Thyroid gland (tissue), 4 donors: ENCODE results near the gene L3MBTL2.

Source experiments
- POLR2A ChIP-seq, 2 donors: fragments of 450-650 bp; IDR thresholded peaks; one replicate each; pipeline ENCODE4 v1.6.1; 2017; ENCODE audit warnings: antibody characterized with exemption in 2 of 2, mild to moderate bottlenecking in 2 of 2, moderate library complexity in 1 of 2
- TF ChIP-seq, protein P1 (sequence below), 6 experiments: fragments of 200-600 bp in 3 of 6; fragments of 450-650 bp in 3 of 6; sonication (generic) in 3 of 6; IDR thresholded peaks; one replicate each; pipeline ENCODE4 v1.5.1; 2016 to 2019; ENCODE audit warnings: antibody characterized with exemption in 6 of 6, mild to moderate bottlenecking in 2 of 6, inconsistent platforms in 1 of 6, moderate library complexity in 1 of 6

- TF ChIP-seq, protein P1, sequence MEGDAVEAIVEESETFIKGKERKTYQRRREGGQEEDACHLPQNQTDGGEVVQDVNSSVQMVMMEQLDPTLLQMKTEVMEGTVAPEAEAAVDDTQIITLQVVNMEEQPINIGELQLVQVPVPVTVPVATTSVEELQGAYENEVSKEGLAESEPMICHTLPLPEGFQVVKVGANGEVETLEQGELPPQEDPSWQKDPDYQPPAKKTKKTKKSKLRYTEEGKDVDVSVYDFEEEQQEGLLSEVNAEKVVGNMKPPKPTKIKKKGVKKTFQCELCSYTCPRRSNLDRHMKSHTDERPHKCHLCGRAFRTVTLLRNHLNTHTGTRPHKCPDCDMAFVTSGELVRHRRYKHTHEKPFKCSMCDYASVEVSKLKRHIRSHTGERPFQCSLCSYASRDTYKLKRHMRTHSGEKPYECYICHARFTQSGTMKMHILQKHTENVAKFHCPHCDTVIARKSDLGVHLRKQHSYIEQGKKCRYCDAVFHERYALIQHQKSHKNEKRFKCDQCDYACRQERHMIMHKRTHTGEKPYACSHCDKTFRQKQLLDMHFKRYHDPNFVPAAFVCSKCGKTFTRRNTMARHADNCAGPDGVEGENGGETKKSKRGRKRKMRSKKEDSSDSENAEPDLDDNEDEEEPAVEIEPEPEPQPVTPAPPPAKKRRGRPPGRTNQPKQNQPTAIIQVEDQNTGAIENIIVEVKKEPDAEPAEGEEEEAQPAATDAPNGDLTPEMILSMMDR (IDR thresholded peaks at IDR 0.05) = no peak
- no peak for TF ChIP-seq POLR2A (IDR thresholded peaks at IDR 0.05)
These were observed 58.6 kb downstream of the L3MBTL2 start for GRCh38 chr22:41263704-41264103.
